ENCODE results near the gene CD163L1.

DNA sequence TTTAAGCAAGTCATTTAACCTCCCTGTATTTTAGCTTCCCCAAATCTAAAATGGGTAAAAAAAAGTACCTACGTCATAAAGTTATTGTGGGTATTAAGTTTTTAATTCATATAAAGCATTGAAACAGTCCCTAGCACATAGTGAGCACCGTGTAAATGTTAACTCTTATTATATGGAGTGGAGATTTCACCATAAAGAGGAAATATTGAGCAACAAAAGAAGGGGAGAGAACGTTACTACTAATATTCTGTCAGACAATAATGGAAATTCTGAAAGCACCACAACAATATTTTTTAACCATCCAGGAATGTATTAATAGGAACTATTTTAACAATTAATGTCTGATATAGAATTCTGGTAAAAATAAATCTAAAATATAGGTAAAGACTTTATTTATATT, 7.8 kb upstream of the CD163L1 start:
- TF ChIP-seq CTCF (IDR thresholded peaks at IDR 0.05; ENCODE audit: insufficient read depth, low read length, poor library complexity, severe bottlenecking), result no peak
- TF ChIP-seq EZH2phosphoT487 (conservative IDR thresholded peaks at IDR 0.05; ENCODE audit: low read length), result no peak
